Measurements from ENCODE around the gene PMF1.

- TF ChIP-seq CTCF (IDR thresholded peaks at IDR 0.05): no peak
- no peak for TF ChIP-seq POLR2A (IDR thresholded peaks at IDR 0.05)
These were observed 1.6 kb upstream of the PMF1 start for GRCh38 chr1:156211243-156211642.
